Tibial artery (tissue), 4 donors: ENCODE results near the gene ISCA2.
"Not testable (repeated sequence)": the region's sequence is repeated elsewhere in the genome, so short reads cannot be mapped to it uniquely, and the experiment has no call there.

Experiments
- DNase-seq, 2 donors: peaks; one replicate each; pipeline ENCODE4 v3.0.0-alpha.2; 2019
- H3K27ac ChIP-seq, 2 donors: fragments of 200-600 bp; sonication (generic) in 1 of 2; 1 replicate in 1 of 2; 2 replicates in 1 of 2; pipeline ENCODE4 v1.5.1; 2018 to 2019; ENCODE audit warnings: mild to moderate bottlenecking in 1 of 2
- H3K27me3 ChIP-seq, 2 donors: fragments of 200-600 bp; sonication (generic) in 1 of 2; one replicate each; pipeline versions ENCODE4 v1.5.1 to v1.6.0; 2016 to 2019
- H3K36me3 ChIP-seq, 3 donors: fragments of 200-600 bp; sonication (generic) in 2 of 3; one replicate each; pipeline ENCODE4 v1.5.1; 2016 to 2019; ENCODE audit warnings: mild to moderate bottlenecking in 2 of 3
- H3K4me1 ChIP-seq, 4 donors: fragments of 200-600 bp; sonication (generic) in 2 of 4; 1 replicate in 3 of 4; 2 replicates in 1 of 4; pipeline ENCODE4 v1.5.1; 2016 to 2019
- H3K4me3 ChIP-seq, 2 donors: fragments of 200-600 bp; sonication (generic) in 1 of 2; 1 replicate in 1 of 2; 2 replicates in 1 of 2; pipeline ENCODE4 v1.5.1; 2018 to 2019; ENCODE audit warnings: mild to moderate bottlenecking in 2 of 2
- H3K9me3 ChIP-seq, 3 donors: fragments of 200-600 bp; sonication (generic) in 1 of 3; one replicate each; pipeline ENCODE4 v1.5.1; 2016 to 2019
- CTCF ChIP-seq, 2 experiments: fragments of 200-600 bp in 1 of 2; fragments of 450-650 bp in 1 of 2; IDR thresholded peaks; one replicate each; pipeline ENCODE4 v1.5.1; 2017 to 2019; ENCODE audit warnings: antibody characterized with exemption in 2 of 2, mild to moderate bottlenecking in 1 of 2, moderate library complexity in 1 of 2
- intact Hi-C: fragments of 100-400 bp; cut with DNase I; formaldehyde crosslinking; loops from one replicate; pipeline ENCODE4 v1.15.0; 2023; ENCODE audit warnings: low total_unique reads

ISCA2 gene

GRCh38 chr14:74493343-74494261 lies at the start of gene ISCA2:
ISCA2 (plus strand) TSS chr14:74493765; CDS start chr14:74493775, 10 bp downstream.
- peak; percentile 100 for DNase-seq
- Histone ChIP-seq H3K27ac (peak within 1 kb of the TSS; percentile 93 to 96), H3K9me3 (no peaks in the 10 kb centered on the region), H3K27me3 (no peaks in the 10 kb centered on the region), H3K36me3 (no peaks in the 10 kb centered on the region), H3K4me3 (peak within 1 kb of the TSS; percentile 83 to 84), H3K4me1 (peaks cover 0 to 39% (median 16%) of the 10 kb centered on the region in 4 donors)
- intact Hi-C loops, result no loop called here
- peak in 1 of 2 experiments; percentile 11 for TF ChIP-seq CTCF (IDR thresholded peaks at IDR 0.05)

- H3K4me1 ChIP-seq, result no peaks in the 10 kb centered on the region
- H3K27ac ChIP-seq, result no peak overlapping the region
- DNase-seq, result no peak
- H3K4me3 ChIP-seq, result no peak overlapping the region
- no peaks in the 10 kb centered on the region for H3K27me3 ChIP-seq
- no peak for TF ChIP-seq CTCF (IDR thresholded peaks at IDR 0.05)
- H3K36me3 ChIP-seq, result no peaks in the 10 kb centered on the region
- intact Hi-C loops, result no loop called here
- H3K9me3 ChIP-seq, result no peaks in the 10 kb centered on the region
Observed at GRCh38 chr14:74444866-74445265, 48.7 kb upstream of the ISCA2 start.

- H3K4me1 ChIP-seq, intact Hi-C loops, H3K27ac ChIP-seq, H3K9me3 ChIP-seq, H3K36me3 ChIP-seq, H3K27me3 ChIP-seq, H3K4me3 ChIP-seq: not testable (repeated sequence)
- DNase-seq, result peak in 1 of 2 donors; percentile 4
Observed at GRCh38 chr14:74454397-74454796, 39.2 kb upstream of the ISCA2 start.

GRCh38 chr14:74456684-74457564 lies 36.6 kb upstream of the ISCA2 start:
- no peak for TF ChIP-seq CTCF (IDR thresholded peaks at IDR 0.05)
- Histone ChIP-seq H3K36me3 (no peaks in the 10 kb centered on the region), H3K27ac (no peak overlapping the region), H3K4me1 (no peaks in the 10 kb centered on the region), H3K27me3 (no peaks in the 10 kb centered on the region), H3K4me3 (no peak overlapping the region), H3K9me3 (no peaks in the 10 kb centered on the region)
- intact Hi-C loops, result no loop called here
- DNase-seq, result no peak

GRCh38 chr14:74457565-74457895 lies 36.0 kb upstream of the ISCA2 start:
- intact Hi-C loops, result no loop called here
- DNase-seq, result no peak
- no peak overlapping the region for H3K4me3 ChIP-seq
- H3K36me3 ChIP-seq, result no peaks in the 10 kb centered on the region
- H3K27me3 ChIP-seq, result no peaks in the 10 kb centered on the region
- H3K9me3 ChIP-seq, result no peaks in the 10 kb centered on the region
- no peaks in the 10 kb centered on the region for H3K4me1 ChIP-seq
- no peak for TF ChIP-seq CTCF (IDR thresholded peaks at IDR 0.05)
- H3K27ac ChIP-seq, result no peak overlapping the region
